Neuronal stem cell (in vitro differentiated cells): ENCODE data around the gene KIAA1958.

ENCODE experiments used
- DNase-seq: peaks from one replicate; pipeline ENCODE4 v3.0.0-alpha.2; 2013; ENCODE audit warnings: low spot score
- H2AFZ ChIP-seq: one replicate; pipeline ENCODE4 v1.6.1; 2013; ENCODE audit warnings: mild to moderate bottlenecking, low read length, inconsistent platforms
- H2AK5ac ChIP-seq: 2 replicates; pipeline ENCODE4 v1.6.1; 2013; ENCODE audit warnings: low read depth, mild to moderate bottlenecking, inconsistent platforms, low read length, moderate library complexity, mixed read lengths
- H2BK120ac ChIP-seq: 2 replicates; pipeline ENCODE4 v1.6.1; 2013; ENCODE audit warnings: low read depth, mild to moderate bottlenecking, inconsistent platforms, low read length, moderate library complexity, mixed read lengths
- H2BK12ac ChIP-seq: one replicate; pipeline ENCODE4 v1.6.1; 2013; ENCODE audit warnings: low read length, inconsistent platforms
- H2BK15ac ChIP-seq: 2 replicates; pipeline ENCODE4 v1.6.1; 2013; ENCODE audit warnings: mild to moderate bottlenecking, low read length, inconsistent platforms, mixed read lengths
- H2BK5ac ChIP-seq: one replicate; pipeline ENCODE4 v1.6.1; 2013; ENCODE audit warnings: inconsistent platforms, mild to moderate bottlenecking, low read length, moderate library complexity
- H3K14ac ChIP-seq: one replicate; pipeline ENCODE4 v1.6.1; 2013; ENCODE audit warnings: low read length, inconsistent platforms
- H3K18ac ChIP-seq: 2 replicates; pipeline ENCODE4 v1.6.1; 2013; ENCODE audit warnings: low read length, inconsistent platforms
- H3K23ac ChIP-seq: 2 replicates; pipeline ENCODE4 v1.6.1; 2013; ENCODE audit warnings: low read depth, mild to moderate bottlenecking, mixed read lengths, low read length, inconsistent platforms; ENCODE audit not compliant: poor library complexity
- H3K27ac ChIP-seq: replicated peaks from 3 replicates; pipeline ENCODE4 v1.5.1; 2013; ENCODE audit warnings: low read length, inconsistent platforms
- H3K27me3 ChIP-seq, 3 experiments: 2 replicates each; pipeline ENCODE4 v1.6.1; 2013; ENCODE audit warnings: low read length in 3 of 3, mild to moderate bottlenecking in 2 of 3, inconsistent platforms in 1 of 3, low read depth in 1 of 3, mixed read lengths in 1 of 3, moderate library complexity in 1 of 3; ENCODE audit not compliant: control insufficient read depth in 3 of 3, insufficient read depth in 3 of 3
- H3K36me3 ChIP-seq, 2 donors: replicated peaks in 1 of 2; 2 replicates each; pipeline ENCODE4 v1.6.1; 2013; ENCODE audit warnings: low read length in 2 of 2; ENCODE audit not compliant: control insufficient read depth in 2 of 2, insufficient read depth in 2 of 2
- H3K4ac ChIP-seq: 2 replicates; pipeline ENCODE4 v1.6.1; 2013; ENCODE audit warnings: inconsistent platforms, mild to moderate bottlenecking, low read length, moderate library complexity
- H3K4me1 ChIP-seq, 2 donors: 1 replicate in 1 of 2; 2 replicates in 1 of 2; pipeline ENCODE4 v1.6.1; 2013; ENCODE audit warnings: low read length in 2 of 2, low read depth in 1 of 2; ENCODE audit not compliant: control insufficient read depth in 2 of 2, insufficient read depth in 1 of 2
- H3K4me2 ChIP-seq: one replicate; pipeline ENCODE4 v1.6.1; 2013; ENCODE audit warnings: mild to moderate bottlenecking, low read length, inconsistent platforms; ENCODE audit not compliant: insufficient read depth, poor library complexity, severe bottlenecking
- H3K4me3 ChIP-seq, 2 donors: 2 replicates each; pipeline ENCODE4 v1.5.1; 2013; ENCODE audit warnings: low read length in 2 of 2, mild to moderate bottlenecking in 2 of 2, inconsistent platforms in 1 of 2, moderate library complexity in 1 of 2
- H3K79me1 ChIP-seq: one replicate; pipeline ENCODE4 v1.6.1; 2013; ENCODE audit warnings: low read depth, mild to moderate bottlenecking, inconsistent platforms, low read length, moderate library complexity
- H3K9ac ChIP-seq: one replicate; pipeline ENCODE4 v1.6.1; 2013; ENCODE audit warnings: mild to moderate bottlenecking, low read depth, low read length, inconsistent platforms; ENCODE audit not compliant: poor library complexity
- H3K9me3 ChIP-seq, 2 donors: replicated peaks in 1 of 2; 2 replicates each; pipeline versions ENCODE3 to v1.6.1; 2013; ENCODE audit warnings: low read length in 2 of 2, mild to moderate bottlenecking in 2 of 2, inconsistent platforms in 1 of 2, low read depth in 1 of 2, mixed read lengths in 1 of 2, moderate library complexity in 1 of 2; ENCODE audit not compliant: control insufficient read depth in 2 of 2, insufficient read depth in 1 of 2
- H4K8ac ChIP-seq: one replicate; pipeline ENCODE4 v1.6.1; 2013; ENCODE audit warnings: low read depth, mild to moderate bottlenecking, inconsistent platforms, low read length, moderate library complexity
- H4K91ac ChIP-seq: one replicate; pipeline ENCODE4 v1.6.1; 2013; ENCODE audit warnings: low read length, low read depth, mild to moderate bottlenecking, inconsistent platforms; ENCODE audit not compliant: poor library complexity
- WGBS, 2 donors: extraction: QIAGEN DNeasy Blood & Tissue Kit; methylation state at CpG; one replicate each; pipeline ENCODE4 v1.1.7; 2013; ENCODE audit warnings: missing lambda C conversion rate in 2 of 2, mixed read lengths in 1 of 2; ENCODE audit not compliant: insufficient read length in 2 of 2, insufficient replicate concordance in 1 of 2; ENCODE audit errors: extremely low coverage in 2 of 2; 5-methylcytosine and 5-hydroxymethylcytosine counted together

KIAA1958 gene

GRCh38 chr9:112623198-112623597, 136.6 kb downstream of the KIAA1958 start:
- Histone ChIP-seq H4K91ac (no peak overlapping the region), H3K4me2 (no peak overlapping the region), H3K27ac (no peak overlapping the region), H4K8ac (no peak overlapping the region), H3K4me1 (peaks cover 0 to 4% of the 10 kb centered on the region in 2 donors), H3K79me1 (no peaks in the 10 kb centered on the region), H3K9ac (no peak overlapping the region), H3K23ac (no peak overlapping the region), H2BK5ac (no peak overlapping the region), H3K9me3 (no peaks in the 10 kb centered on the region), H2AFZ (no peak overlapping the region), H2BK15ac (no peak overlapping the region), H3K14ac (no peak overlapping the region), H3K4ac (no peak overlapping the region), H2AK5ac (no peak overlapping the region), H3K18ac (no peak overlapping the region), H3K4me3 (no peak overlapping the region), H2BK12ac (no peak overlapping the region), H3K36me3 (peaks cover 4 to 44% of the 10 kb centered on the region in 2 donors), H2BK120ac (no peak overlapping the region), H3K27me3 (no peaks in the 10 kb centered on the region)
- no peak for DNase-seq
- no CpG with 5 or more reads among the region's 2 CpGs for WGBS, 2 donors

GRCh38 chr9:112624711-112625707, 138.4 kb downstream of the KIAA1958 start:
- H3K14ac ChIP-seq: no peak overlapping the region
- H3K4ac ChIP-seq: no peak overlapping the region
- no peak overlapping the region for H2AK5ac ChIP-seq
- no CpG with 5 or more reads among the region's 7 CpGs for WGBS, 2 donors
- no peak overlapping the region for H3K23ac ChIP-seq
- H2AFZ ChIP-seq: no peak overlapping the region
- H3K79me1 ChIP-seq: no peaks in the 10 kb centered on the region
- no peak overlapping the region for H2BK120ac ChIP-seq
- H4K8ac ChIP-seq: no peak overlapping the region
- DNase-seq: no peak
- H2BK12ac ChIP-seq: no peak overlapping the region
- no peaks in the 10 kb centered on the region for H3K27me3 ChIP-seq
- H4K91ac ChIP-seq: no peak overlapping the region
- H3K4me1 ChIP-seq: peaks cover 3% of the 10 kb centered on the region in 2 donors
- H3K36me3 ChIP-seq: peaks cover 0 to 28% of the 10 kb centered on the region in 2 donors
- no peak overlapping the region for H3K4me3 ChIP-seq
- no peaks in the 10 kb centered on the region for H3K9me3 ChIP-seq
- H3K4me2 ChIP-seq: no peak overlapping the region
- H3K27ac ChIP-seq: no peak overlapping the region
- H3K9ac ChIP-seq: no peak overlapping the region
- H2BK5ac ChIP-seq: no peak overlapping the region
- no peak overlapping the region for H3K18ac ChIP-seq
- no peak overlapping the region for H2BK15ac ChIP-seq

GRCh38 chr9:112629671-112630485, 143.3 kb downstream of the KIAA1958 start:
- DNase-seq: peak; percentile 20
- Histone ChIP-seq H4K8ac (no peak overlapping the region), H3K23ac (no peak overlapping the region), H3K4me2 (no peak overlapping the region), H3K18ac (no peak overlapping the region), H2BK120ac (no peak overlapping the region), H2BK5ac (no peak overlapping the region), H3K27ac (peak overlapping the region; percentile 46), H3K27me3 (no peaks in the 10 kb centered on the region), H3K79me1 (no peaks in the 10 kb centered on the region), H2AFZ (no peak overlapping the region), H3K9me3 (peaks cover 0 to 6% of the 10 kb centered on the region in 2 donors), H2AK5ac (no peak overlapping the region), H2BK15ac (no peak overlapping the region), H3K4ac (no peak overlapping the region), H3K4me1 (peaks cover 3% of the 10 kb centered on the region in 2 donors), H4K91ac (no peak overlapping the region), H3K9ac (no peak overlapping the region), H2BK12ac (no peak overlapping the region), H3K14ac (no peak overlapping the region), H3K4me3 (no peak overlapping the region), H3K36me3 (peaks cover 0 to 5% of the 10 kb centered on the region in 2 donors)
- WGBS, 2 donors: no CpG with 5 or more reads among the region's 6 CpGs
